ENCODE data around the gene TRAF7.
"Not testable (repeated sequence)": the region's sequence is repeated elsewhere in the genome, so short reads cannot be mapped to it uniquely, and the experiment has no call there.

DNA sequence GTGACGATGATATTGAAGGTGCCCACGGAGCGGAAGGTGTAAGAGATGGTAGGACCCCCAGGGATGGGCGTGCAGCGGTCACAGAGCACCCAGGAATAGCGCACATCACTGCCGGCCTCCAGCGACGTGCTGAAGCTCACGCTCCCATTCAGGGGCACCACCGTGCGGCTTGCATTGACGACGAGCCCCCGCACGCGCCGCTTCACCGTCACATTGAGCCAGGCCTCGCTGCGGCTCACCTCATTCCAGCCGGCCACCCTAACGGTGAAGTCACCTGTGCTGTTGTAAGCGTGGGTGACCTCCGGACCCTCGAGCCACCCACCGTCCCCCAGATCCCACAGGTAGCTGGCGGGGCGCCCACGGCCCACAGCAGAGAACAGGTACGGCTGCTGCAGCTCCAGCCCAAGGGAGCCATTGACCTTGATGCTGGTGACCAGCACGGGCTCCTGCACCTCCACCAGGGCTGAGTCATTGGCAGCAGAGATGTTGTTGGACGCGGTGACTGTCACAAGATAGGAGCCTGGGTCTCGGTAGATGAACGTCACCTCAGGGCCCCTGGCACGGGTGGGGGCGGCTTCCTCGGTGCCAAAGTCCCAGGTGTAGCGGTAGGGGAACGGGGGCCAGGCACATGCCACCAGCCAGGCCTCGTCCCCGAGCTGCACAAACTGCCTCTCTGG lies 45.1 kb upstream of the TRAF7 start:
- not testable (repeated sequence) for TF ChIP-seq POLR2A, EP300 (IDR thresholded peaks at IDR 0.05)
- TF ChIP-seq, protein P1, sequence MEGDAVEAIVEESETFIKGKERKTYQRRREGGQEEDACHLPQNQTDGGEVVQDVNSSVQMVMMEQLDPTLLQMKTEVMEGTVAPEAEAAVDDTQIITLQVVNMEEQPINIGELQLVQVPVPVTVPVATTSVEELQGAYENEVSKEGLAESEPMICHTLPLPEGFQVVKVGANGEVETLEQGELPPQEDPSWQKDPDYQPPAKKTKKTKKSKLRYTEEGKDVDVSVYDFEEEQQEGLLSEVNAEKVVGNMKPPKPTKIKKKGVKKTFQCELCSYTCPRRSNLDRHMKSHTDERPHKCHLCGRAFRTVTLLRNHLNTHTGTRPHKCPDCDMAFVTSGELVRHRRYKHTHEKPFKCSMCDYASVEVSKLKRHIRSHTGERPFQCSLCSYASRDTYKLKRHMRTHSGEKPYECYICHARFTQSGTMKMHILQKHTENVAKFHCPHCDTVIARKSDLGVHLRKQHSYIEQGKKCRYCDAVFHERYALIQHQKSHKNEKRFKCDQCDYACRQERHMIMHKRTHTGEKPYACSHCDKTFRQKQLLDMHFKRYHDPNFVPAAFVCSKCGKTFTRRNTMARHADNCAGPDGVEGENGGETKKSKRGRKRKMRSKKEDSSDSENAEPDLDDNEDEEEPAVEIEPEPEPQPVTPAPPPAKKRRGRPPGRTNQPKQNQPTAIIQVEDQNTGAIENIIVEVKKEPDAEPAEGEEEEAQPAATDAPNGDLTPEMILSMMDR (IDR thresholded peaks at IDR 0.05): not testable (repeated sequence)

Data from ovary (tissue), 3 donors.